ENCODE results near the gene ASCC3.
"Not testable (repeated sequence)": the region's sequence is repeated elsewhere in the genome, so short reads cannot be mapped to it uniquely, and the experiment has no call there.

The ASCC3 gene

GRCh38 chr6:100883347-100883746 lies 2.2 kb upstream of the ASCC3 start:
- DNase-seq (ENCODE audit: low spot score), result no peak

- DNase-seq (ENCODE audit: low spot score), result peak; percentile 6
Observed at GRCh38 chr6:100881707-100882040, 545 bp upstream of the ASCC3 start.

GRCh38 chr6:100880149-100880852 lies 828 bp downstream of the ASCC3 start:
- DNase-seq (ENCODE audit: low spot score), result peak; percentile 17

- no peak for DNase-seq (ENCODE audit: low spot score)
Observed at GRCh38 chr6:100879317-100879716, 1.8 kb downstream of the ASCC3 start.

GRCh38 chr6:100877851-100878250 lies 3.3 kb downstream of the ASCC3 start:
- no peak for DNase-seq (ENCODE audit: low spot score)

- no peak for DNase-seq (ENCODE audit: low spot score)
Observed at GRCh38 chr6:100876251-100876650, 4.9 kb downstream of the ASCC3 start.

GRCh38 chr6:100865525-100865924 lies 15.6 kb downstream of the ASCC3 start:
- no peak for DNase-seq (ENCODE audit: low spot score)

- DNase-seq (ENCODE audit: low spot score), result no peak
Observed at GRCh38 chr6:100862063-100862462, 19.1 kb downstream of the ASCC3 start.

GRCh38 chr6:100856146-100856545 lies 25.0 kb downstream of the ASCC3 start:
- DNase-seq (ENCODE audit: low spot score), result no peak

GRCh38 chr6:100851819-100852218 lies 29.3 kb downstream of the ASCC3 start:
- no peak for DNase-seq (ENCODE audit: low spot score)

- DNase-seq (ENCODE audit: low spot score), result no peak
Observed at GRCh38 chr6:100850174-100850573, 31.0 kb downstream of the ASCC3 start.

- no peak for DNase-seq (ENCODE audit: low spot score)
Observed at GRCh38 chr6:100846276-100846675, 34.9 kb downstream of the ASCC3 start.

GRCh38 chr6:100845676-100846075 lies 35.5 kb downstream of the ASCC3 start:
- no peak for DNase-seq (ENCODE audit: low spot score)

GRCh38 chr6:100839419-100839818 lies 41.7 kb downstream of the ASCC3 start:
- DNase-seq (ENCODE audit: low spot score), result no peak

GRCh38 chr6:100838011-100838410 lies 43.1 kb downstream of the ASCC3 start:
- no peak for DNase-seq (ENCODE audit: low spot score)

GRCh38 chr6:100833972-100834574 lies 47.1 kb downstream of the ASCC3 start:
- DNase-seq (ENCODE audit: low spot score), result peak; percentile 8

- not testable (repeated sequence) for DNase-seq (ENCODE audit: low spot score)
Observed at GRCh38 chr6:100829077-100829595, 52.0 kb downstream of the ASCC3 start.

GRCh38 chr6:100823041-100823440 lies 58.1 kb downstream of the ASCC3 start:
- no peak for DNase-seq (ENCODE audit: low spot score)

GRCh38 chr6:100818066-100818465 lies 63.1 kb downstream of the ASCC3 start:
- DNase-seq (ENCODE audit: low spot score), result no peak

- no peak for DNase-seq (ENCODE audit: low spot score)
Observed at GRCh38 chr6:100810015-100810414, 71.1 kb downstream of the ASCC3 start.

GRCh38 chr6:100809346-100809745 lies 71.8 kb downstream of the ASCC3 start:
- DNase-seq (ENCODE audit: low spot score), result no peak

- DNase-seq (ENCODE audit: low spot score), result peak; percentile 3
Observed at GRCh38 chr6:100808638-100809275, 72.4 kb downstream of the ASCC3 start.

GRCh38 chr6:100806296-100806695 lies 74.8 kb downstream of the ASCC3 start:
- DNase-seq (ENCODE audit: low spot score), result no peak
